Pons (tissue), 1 donor: ENCODE measurements around the gene NRIP3.
A peak's percentile ranks its signal among the peaks of the same experiment; 100 is the strongest.

Experiments used
- DNase-seq: peaks from one replicate; pipeline ENCODE4 v3.0.0-alpha.2; 2016; ENCODE audit warnings: low spot score

Gene NRIP3

GRCh38 chr11:9003573-9004182 lies at the start of gene NRIP3:
TSS of gene NRIP3 (minus strand) at chr11:9004001. CDS start at chr11:9003935, 66 bp downstream.
- DNase-seq, result peak; percentile 28

- DNase-seq, result no peak
These were observed 48.5 kb upstream of the NRIP3 start for GRCh38 chr11:9052316-9052715.

- DNase-seq, result no peak
These were observed 46.2 kb upstream of the NRIP3 start for GRCh38 chr11:9049959-9050358.

GRCh38 chr11:9047964-9048523 lies 44.2 kb upstream of the NRIP3 start:
- DNase-seq, result no peak

- no peak for DNase-seq
These were observed 42.7 kb upstream of the NRIP3 start for GRCh38 chr11:9046481-9046880.

- no peak for DNase-seq
These were observed 38.7 kb upstream of the NRIP3 start for GRCh38 chr11:9042488-9042887.

- DNase-seq, result no peak
These were observed 37.9 kb upstream of the NRIP3 start for GRCh38 chr11:9041747-9042146.

GRCh38 chr11:9040410-9040809 lies 36.6 kb upstream of the NRIP3 start:
- no peak for DNase-seq

- no peak for DNase-seq
These were observed 36.1 kb upstream of the NRIP3 start for GRCh38 chr11:9039863-9040262.

- no peak for DNase-seq
These were observed 35.4 kb upstream of the NRIP3 start for GRCh38 chr11:9039198-9039597.

GRCh38 chr11:9038541-9038940 lies 34.7 kb upstream of the NRIP3 start:
- DNase-seq, result peak; percentile 49

GRCh38 chr11:9037963-9038362 lies 34.2 kb upstream of the NRIP3 start:
- no peak for DNase-seq

GRCh38 chr11:9037046-9037780 lies 33.4 kb upstream of the NRIP3 start:
- peak; percentile 28 for DNase-seq

GRCh38 chr11:9030601-9031000 lies 26.8 kb upstream of the NRIP3 start:
- no peak for DNase-seq

GRCh38 chr11:9029422-9029821 lies 25.6 kb upstream of the NRIP3 start:
- DNase-seq, result no peak

GRCh38 chr11:9028581-9028980 lies 24.8 kb upstream of the NRIP3 start:
- peak; percentile 15 for DNase-seq

GRCh38 chr11:9025101-9025850 lies 21.5 kb upstream of the NRIP3 start:
- DNase-seq, result no peak

GRCh38 chr11:9022961-9023680 lies 19.3 kb upstream of the NRIP3 start:
- DNase-seq, result no peak

- no peak for DNase-seq
These were observed 17.1 kb upstream of the NRIP3 start for GRCh38 chr11:9020916-9021315.

GRCh38 chr11:9019861-9020260 lies 16.1 kb upstream of the NRIP3 start:
- no peak for DNase-seq

GRCh38 chr11:9017773-9018172 lies 14.0 kb upstream of the NRIP3 start:
- DNase-seq, result peak; percentile 84
